GM18858 (cell line): ENCODE measurements around the gene TBCCD1.
"Not testable (repeated sequence)": the region's sequence is repeated elsewhere in the genome, so short reads cannot be mapped to it uniquely, and the experiment has no call there.

Source experiments
- ATAC-seq: cut with Tn5 transposase; IDR thresholded peaks from one replicate; pipeline ENCODE4 v1.9.1; 2021; ENCODE audit not compliant: unreplicated experiment

Gene TBCCD1

GRCh38 chr3:186596568-186597287 lies 29.6 kb upstream of the TBCCD1 start:
- ATAC-seq, result no peak

GRCh38 chr3:186594591-186595113 lies 27.5 kb upstream of the TBCCD1 start:
- ATAC-seq, result no peak

GRCh38 chr3:186593862-186594261 lies 26.7 kb upstream of the TBCCD1 start:
- no peak for ATAC-seq

GRCh38 chr3:186592682-186593081 lies 25.5 kb upstream of the TBCCD1 start:
- no peak for ATAC-seq

GRCh38 chr3:186590580-186591295 lies 23.6 kb upstream of the TBCCD1 start:
- no peak for ATAC-seq

- ATAC-seq, result no peak
These were observed 22.9 kb upstream of the TBCCD1 start for GRCh38 chr3:186589856-186590579.

GRCh38 chr3:186589121-186589520 lies 22.0 kb upstream of the TBCCD1 start:
- no peak for ATAC-seq

GRCh38 chr3:186588632-186589031 lies 21.5 kb upstream of the TBCCD1 start:
- no peak for ATAC-seq

- no peak for ATAC-seq
These were observed 20.0 kb upstream of the TBCCD1 start for GRCh38 chr3:186587183-186587582.

- not testable (repeated sequence) for ATAC-seq
These were observed 19.1 kb upstream of the TBCCD1 start for GRCh38 chr3:186586245-186586644.

GRCh38 chr3:186583831-186584230 lies 16.7 kb upstream of the TBCCD1 start:
- no peak for ATAC-seq

- ATAC-seq, result no peak
These were observed 15.4 kb upstream of the TBCCD1 start for GRCh38 chr3:186582541-186582940.

GRCh38 chr3:186580785-186581184 lies 13.6 kb upstream of the TBCCD1 start:
- no peak for ATAC-seq

GRCh38 chr3:186577521-186577920 lies 10.4 kb upstream of the TBCCD1 start:
- no peak for ATAC-seq

- no peak for ATAC-seq
These were observed 4.5 kb upstream of the TBCCD1 start for GRCh38 chr3:186571644-186572013.

- no peak for ATAC-seq
These were observed 4.0 kb upstream of the TBCCD1 start for GRCh38 chr3:186570941-186571643.

GRCh38 chr3:186570096-186570940 lies 3.2 kb upstream of the TBCCD1 start, which contains the start of gene DNAJB11:
Gene DNAJB11, plus strand, starts transcription at chr3:186570720. Its CDS starts 178 bp downstream, at chr3:186570898.
- ATAC-seq, result peak; percentile 79

GRCh38 chr3:186569779-186570095 lies 2.6 kb upstream of the TBCCD1 start:
- ATAC-seq, result no peak

- not testable (repeated sequence) for ATAC-seq
These were observed 2.2 kb upstream of the TBCCD1 start for GRCh38 chr3:186569361-186569760.

- ATAC-seq, result no peak
These were observed 417 bp downstream of the TBCCD1 start for GRCh38 chr3:186566772-186567071.
